H4 (cell line): ENCODE results near the gene SNX14. TPM values are rescaled to one million over a fixed set of nuclear protein-coding genes. Genes with fewer than 3 reads are reported as not detected.
"Not testable (repeated sequence)": the region's sequence is repeated elsewhere in the genome, so short reads cannot be mapped to it uniquely, and the experiment has no call there.

Experiments
- DNase-seq: peaks from one replicate; pipeline ENCODE4 v3.0.0-alpha.2; 2015; ENCODE audit warnings: low spot score
- total RNA-seq: library from RNA; depleted of rRNA; stranded (reverse); fragments of >200 nt; shearing (Covaris generic); gene quantifications from 2 replicates; pipeline ENCODE4 v1.2.3, GENCODE V29; 2014; rRNA removed

Gene SNX14
- 40.4 and 55.9 TPM in 2 replicates for total RNA-seq

GRCh38 chr6:85593438-85594196 lies at the start of gene SNX14:
Gene SNX14 (minus strand): TSS chr6:85593858. CDS start chr6:85593718, 140 bp downstream.
- peak; percentile 89 for DNase-seq

GRCh38 chr6:85642774-85643536 lies 49.3 kb upstream of the SNX14 start, which contains the start of gene SYNCRIP:
Gene SYNCRIP (minus strand): TSS chr6:85642886. CDS start chr6:85641439, 1,447 bp downstream.
- DNase-seq = peak; percentile 88

GRCh38 chr6:85641897-85642773 lies 48.5 kb upstream of the SNX14 start:
- DNase-seq = peak; percentile 18

- no peak for DNase-seq
Measured at GRCh38 chr6:85641522-85641896, 47.9 kb upstream of the SNX14 start.

- DNase-seq = no peak
Measured at GRCh38 chr6:85640821-85641220, 47.2 kb upstream of the SNX14 start.

- no peak for DNase-seq
Measured at GRCh38 chr6:85637579-85637978, 43.9 kb upstream of the SNX14 start.

- no peak for DNase-seq
Measured at GRCh38 chr6:85632164-85632942, 38.7 kb upstream of the SNX14 start.

GRCh38 chr6:85631117-85631516 lies 37.5 kb upstream of the SNX14 start:
- DNase-seq = not testable (repeated sequence)

- no peak for DNase-seq
Measured at GRCh38 chr6:85628353-85628752, 34.7 kb upstream of the SNX14 start.

GRCh38 chr6:85620308-85620707 lies 26.6 kb upstream of the SNX14 start:
- DNase-seq = no peak

- DNase-seq = no peak
Measured at GRCh38 chr6:85614780-85615179, 21.1 kb upstream of the SNX14 start.

GRCh38 chr6:85612690-85613474 lies 19.2 kb upstream of the SNX14 start:
- no peak for DNase-seq

- DNase-seq = no peak
Measured at GRCh38 chr6:85610182-85610895, 16.7 kb upstream of the SNX14 start.

- no peak for DNase-seq
Measured at GRCh38 chr6:85602100-85602499, 8.4 kb upstream of the SNX14 start.

- no peak for DNase-seq
Measured at GRCh38 chr6:85600713-85601313, 7.2 kb upstream of the SNX14 start.

GRCh38 chr6:85594197-85594930 lies 706 bp upstream of the SNX14 start:
- no peak for DNase-seq

- no peak for DNase-seq
Measured at GRCh38 chr6:85592033-85592432, 1.6 kb downstream of the SNX14 start.

- no peak for DNase-seq
Measured at GRCh38 chr6:85591207-85591606, 2.5 kb downstream of the SNX14 start.

GRCh38 chr6:85585741-85586140 lies 7.9 kb downstream of the SNX14 start:
- DNase-seq = no peak
